NCI-H2227 (cell line): ENCODE measurements around the gene PDGFD.

Experiments
- DNase-seq: peaks from one replicate; lab custom pipeline; 2025; ENCODE audit not compliant: unreplicated experiment; lab: John Stamatoyannopoulos, UW

The PDGFD gene

GRCh38 chr11:104146421-104146820, 17.5 kb downstream of the PDGFD start:
- no peak for DNase-seq

GRCh38 chr11:104145062-104145461, 18.9 kb downstream of the PDGFD start:
- DNase-seq = no peak

GRCh38 chr11:104142698-104143097, 21.2 kb downstream of the PDGFD start:
- DNase-seq = peak; percentile 28

GRCh38 chr11:104136861-104137260, 27.1 kb downstream of the PDGFD start:
- no peak for DNase-seq

DNA sequence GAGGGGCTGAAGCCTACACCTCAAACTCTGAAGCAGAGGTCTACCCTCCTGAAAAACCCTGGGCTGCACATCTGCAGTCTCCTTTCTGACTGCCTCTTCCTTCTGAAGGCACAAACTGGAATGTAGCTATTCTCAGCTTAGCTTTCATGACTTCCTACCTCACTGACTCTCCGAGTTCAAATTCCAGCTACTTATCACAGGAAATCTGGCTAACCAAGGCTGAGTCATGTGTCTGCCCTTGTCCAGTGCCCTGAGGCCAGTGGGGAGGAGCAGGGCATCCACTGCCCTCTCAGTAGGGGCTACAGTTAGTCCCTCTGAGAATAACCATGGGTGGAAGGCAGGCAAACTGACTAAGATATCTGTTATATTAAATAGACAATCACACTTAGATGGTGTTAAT, 29.2 kb downstream of the PDGFD start:
- DNase-seq = no peak

DNA sequence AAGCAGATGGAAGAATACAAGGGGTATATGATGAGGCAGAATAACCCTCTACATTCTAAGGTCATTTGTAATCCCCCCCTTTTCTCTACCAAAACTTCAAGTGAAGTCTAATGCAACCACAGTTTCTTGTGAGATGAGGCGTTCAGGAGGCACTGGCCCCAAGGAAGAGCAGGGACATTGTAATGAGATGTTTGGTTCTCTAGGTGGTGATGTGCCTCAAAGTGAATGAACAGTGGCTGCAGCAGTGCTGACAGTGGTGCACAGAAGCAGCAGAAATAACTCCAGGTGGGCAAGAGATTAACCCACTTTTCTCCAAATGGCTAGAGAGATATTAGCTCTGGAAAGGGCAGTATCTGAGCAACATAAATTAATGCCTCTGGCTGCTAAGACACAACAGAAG, 33.8 kb downstream of the PDGFD start:
- peak; percentile 3 for DNase-seq

DNA sequence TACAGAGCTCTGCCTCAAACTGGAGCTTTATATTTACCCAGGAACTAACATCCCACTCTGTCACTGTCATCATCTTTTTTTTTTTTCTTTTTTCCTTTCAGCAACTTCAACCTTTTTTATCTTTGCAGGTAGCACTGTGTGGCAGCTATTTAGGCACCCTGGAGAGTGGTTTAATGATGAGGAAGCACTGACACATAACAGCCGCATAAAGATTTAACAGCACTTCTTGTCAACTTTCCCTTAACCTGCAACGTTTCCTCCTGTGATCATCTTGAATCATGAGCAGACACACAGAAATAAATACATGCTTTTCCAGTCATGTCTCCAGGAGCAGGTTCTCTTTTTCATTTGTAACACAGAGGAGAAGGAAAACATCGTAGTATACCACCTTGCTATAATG, 34.8 kb downstream of the PDGFD start:
- DNase-seq = peak; percentile 54

GRCh38 chr11:104127828-104128227, 36.1 kb downstream of the PDGFD start:
- no peak for DNase-seq

GRCh38 chr11:104126464-104126863, 37.5 kb downstream of the PDGFD start:
- DNase-seq = no peak

DNA sequence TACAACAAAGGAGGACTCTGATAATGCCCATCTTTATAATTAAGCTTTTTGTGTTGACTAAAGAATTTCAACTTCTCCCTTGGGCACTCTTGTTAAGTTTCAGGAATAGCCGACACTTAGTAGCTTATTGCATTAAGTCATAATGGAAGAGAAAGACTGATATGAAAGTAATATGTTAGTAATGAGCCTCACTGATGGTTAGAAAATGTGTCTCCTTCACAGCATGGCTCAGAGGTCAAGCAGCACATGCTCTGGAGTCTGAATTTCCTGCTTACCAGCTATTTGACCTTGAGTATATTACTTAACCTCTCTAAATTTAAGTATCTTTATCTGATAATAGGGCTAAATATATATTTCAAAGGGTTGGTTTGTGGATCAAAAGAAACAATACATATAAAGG, 39.0 kb downstream of the PDGFD start:
- peak; percentile 10 for DNase-seq

GRCh38 chr11:104122836-104123235, 41.1 kb downstream of the PDGFD start:
- no peak for DNase-seq

DNA sequence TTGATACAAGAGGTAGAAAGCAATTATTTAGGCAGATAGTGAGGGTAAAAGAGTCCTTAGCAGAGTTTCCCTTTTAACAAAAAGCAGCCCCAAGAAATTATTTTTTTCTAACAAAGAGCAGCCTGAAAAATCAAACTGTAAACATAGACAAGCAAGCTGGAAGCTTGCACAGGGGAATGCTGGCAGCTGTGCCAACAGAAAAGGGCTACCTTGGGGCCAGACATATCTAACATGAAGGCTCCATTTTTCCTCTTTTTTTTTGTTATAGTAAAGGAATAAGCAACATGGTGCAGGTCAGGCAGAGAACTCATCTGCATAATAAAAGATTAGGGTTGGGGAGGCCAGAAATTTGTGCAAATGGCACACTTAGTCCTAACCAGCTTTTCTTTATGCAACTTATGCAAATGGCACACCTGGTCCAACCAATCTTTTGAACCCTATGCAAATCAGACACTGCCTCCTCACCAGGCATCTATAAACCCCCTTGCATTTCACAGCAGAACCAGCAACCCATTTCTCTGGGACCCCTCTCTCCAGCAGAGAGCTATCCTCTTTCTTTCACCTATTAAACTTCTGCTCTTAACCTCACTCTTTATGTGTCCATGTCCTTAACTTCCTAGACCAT, 41.8 kb downstream of the PDGFD start:
- DNase-seq = no peak

DNA sequence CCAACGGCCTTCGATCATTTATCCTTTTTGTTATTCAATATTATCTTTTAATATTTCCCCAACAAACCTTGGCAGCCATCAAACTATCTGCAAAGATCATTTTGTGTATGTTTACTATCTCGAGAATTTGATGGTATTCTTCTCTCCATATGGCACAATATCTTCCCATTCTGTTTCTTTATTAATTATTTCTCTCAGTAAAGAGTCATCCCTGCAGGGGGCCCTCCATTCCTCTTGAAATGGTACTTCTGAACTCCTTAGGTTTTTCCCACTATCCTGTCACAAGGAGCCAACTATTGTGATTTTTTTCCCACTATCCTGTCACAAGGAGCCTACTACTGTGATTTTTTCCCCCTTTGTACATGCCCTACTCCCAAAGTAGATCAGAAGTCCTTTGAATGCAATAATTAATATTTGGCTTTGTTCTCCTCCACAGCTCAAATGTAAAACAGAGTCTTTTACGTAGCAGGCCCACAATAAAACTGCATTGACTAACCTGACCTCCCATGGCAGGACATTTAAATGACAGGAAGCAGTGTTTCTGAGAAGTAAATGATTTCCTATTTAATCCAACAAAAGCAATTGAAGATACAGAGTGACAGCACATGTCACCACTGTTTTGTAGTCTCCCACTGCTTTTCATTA, 43.3 kb downstream of the PDGFD start:
- DNase-seq = peak; percentile 33

- no peak for DNase-seq
These were observed 45.7 kb downstream of the PDGFD start for GRCh38 chr11:104118105-104118744.

DNA sequence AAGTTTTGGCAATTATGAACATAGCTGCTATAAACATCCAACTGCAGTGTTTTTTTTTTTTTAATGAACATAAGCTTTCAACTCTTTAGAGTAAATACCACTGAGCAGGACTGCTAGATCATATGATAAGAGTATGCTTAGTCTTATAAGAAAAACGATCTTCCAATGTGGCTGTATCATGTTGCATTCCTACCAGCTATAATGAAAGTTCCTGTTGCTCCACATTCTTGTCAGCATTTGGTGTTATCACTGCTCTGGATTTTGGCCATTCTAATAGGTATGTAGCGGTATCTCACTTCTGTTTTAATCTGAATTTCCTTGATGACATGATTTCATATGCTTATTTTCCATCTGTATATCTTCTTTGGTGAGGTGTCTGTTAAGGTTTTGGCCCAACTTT, 50.4 kb downstream of the PDGFD start:
- no peak for DNase-seq

- no peak for DNase-seq
These were observed 57.7 kb downstream of the PDGFD start for GRCh38 chr11:104106136-104106754.

DNA sequence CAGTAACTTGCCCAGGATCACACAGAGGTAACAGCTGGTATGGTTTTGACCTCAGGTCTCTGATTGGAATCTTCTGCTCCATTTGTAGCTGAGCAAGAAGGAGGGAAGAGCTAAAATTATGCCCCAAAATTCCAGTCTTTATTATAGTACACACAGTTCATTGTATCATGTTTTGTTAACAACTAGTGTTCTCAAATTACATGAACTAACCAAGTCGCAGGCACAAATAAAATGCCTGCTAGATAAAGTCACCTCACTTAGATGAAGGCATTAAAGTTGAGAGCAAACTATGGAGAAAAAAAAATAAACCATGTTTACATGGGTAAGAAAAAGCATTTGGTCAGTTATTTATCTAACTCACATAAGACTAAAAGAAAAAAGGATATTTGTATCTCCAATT, 58.8 kb downstream of the PDGFD start:
- DNase-seq = no peak

DNA sequence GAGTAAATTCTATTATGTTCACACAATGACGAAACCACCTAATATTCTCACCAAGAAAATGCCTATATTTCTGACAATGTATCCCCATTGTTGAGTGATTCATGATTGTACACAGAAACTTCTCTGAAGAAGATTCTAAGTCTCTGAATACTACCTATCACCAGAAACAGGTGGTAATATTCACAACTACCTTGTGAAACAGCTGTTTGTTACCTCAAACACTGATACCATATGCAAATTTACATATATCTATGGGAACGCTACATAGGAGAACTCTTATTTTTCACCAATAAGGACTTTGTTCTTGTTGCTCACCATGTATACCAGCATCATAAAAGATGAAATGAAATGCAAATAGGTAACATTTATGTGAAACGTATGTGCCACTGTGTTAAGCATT, 59.3 kb downstream of the PDGFD start:
- DNase-seq = no peak

- no peak for DNase-seq
These were observed 59.7 kb downstream of the PDGFD start for GRCh38 chr11:104104201-104104600.

- no peak for DNase-seq
These were observed 65.4 kb downstream of the PDGFD start for GRCh38 chr11:104098555-104098954.

GRCh38 chr11:104098132-104098531, 65.8 kb downstream of the PDGFD start:
- DNase-seq = no peak

DNA sequence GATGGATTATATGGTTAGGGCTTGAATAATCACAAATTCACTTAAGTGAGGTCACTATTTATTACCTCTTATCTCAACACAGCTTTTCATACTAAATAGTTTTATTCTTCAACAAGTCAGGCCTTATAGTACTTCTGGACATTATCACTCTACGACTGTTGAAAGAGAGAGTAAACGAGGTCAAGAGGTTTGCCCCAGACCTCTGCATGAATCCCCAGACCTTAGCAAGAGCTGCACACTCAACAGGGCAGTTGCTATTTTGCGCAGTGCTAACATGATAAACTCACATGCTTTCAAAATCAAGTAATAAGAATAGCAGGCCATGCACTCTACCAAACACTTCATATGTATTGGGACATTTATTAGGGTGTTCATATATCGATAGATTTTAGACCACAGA, 67.0 kb downstream of the PDGFD start:
- DNase-seq = no peak
